Activated T-helper 1 cell treated with Interleukin-2 at 50 U/mL for 16 hours (primary cell): ENCODE results near the gene OBSCN.
"Not testable (repeated sequence)": the region's sequence is repeated elsewhere in the genome, so short reads cannot be mapped to it uniquely, and the experiment has no call there.

Source experiments
- DNase-seq: peaks from one replicate; pipeline ENCODE4 v3.0.0-alpha.2; 2020; ENCODE audit warnings: low read depth

The OBSCN gene

DNA sequence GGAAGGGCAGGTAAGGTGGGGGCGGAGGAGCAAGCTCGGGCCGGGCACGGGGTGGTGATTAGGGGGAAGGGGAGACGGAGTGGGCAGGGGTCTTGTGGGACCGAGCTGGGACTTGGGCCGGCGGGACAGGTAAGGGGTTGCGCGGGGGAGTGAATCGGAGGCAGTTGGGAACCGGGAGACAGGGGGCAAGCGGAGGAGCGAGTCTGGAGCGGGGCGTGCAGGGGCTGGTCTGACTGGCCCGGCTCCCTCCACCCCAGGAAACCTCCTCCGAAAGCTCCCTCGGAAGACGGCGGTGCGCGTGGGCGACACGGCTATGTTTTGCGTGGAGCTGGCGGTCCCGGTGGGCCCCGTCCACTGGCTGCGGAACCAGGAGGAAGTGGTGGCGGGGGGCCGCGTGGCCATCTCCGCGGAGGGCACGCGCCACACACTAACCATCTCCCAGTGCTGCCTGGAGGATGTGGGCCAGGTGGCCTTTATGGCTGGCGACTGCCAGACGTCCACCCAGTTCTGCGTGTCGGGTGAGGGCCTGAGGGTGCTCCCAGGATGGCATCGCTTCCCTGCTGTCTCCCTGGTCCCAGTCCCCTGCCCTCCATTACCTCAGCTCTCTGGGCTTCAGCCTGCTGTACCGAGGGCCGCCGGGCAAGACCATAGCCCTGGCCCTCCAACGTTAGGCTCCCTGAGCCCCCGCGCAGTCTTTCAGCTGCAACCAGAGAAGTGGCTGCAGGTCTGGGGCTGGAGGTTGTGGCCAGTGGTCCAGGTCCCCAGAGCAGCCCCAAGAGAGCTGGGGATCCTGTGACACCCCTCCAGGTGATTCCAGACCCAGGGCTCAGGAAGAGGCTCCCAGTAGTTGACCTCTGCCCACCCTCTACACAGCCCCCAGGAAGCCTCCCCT is 6.3 kb downstream of the OBSCN start:
- DNase-seq = no peak

DNA sequence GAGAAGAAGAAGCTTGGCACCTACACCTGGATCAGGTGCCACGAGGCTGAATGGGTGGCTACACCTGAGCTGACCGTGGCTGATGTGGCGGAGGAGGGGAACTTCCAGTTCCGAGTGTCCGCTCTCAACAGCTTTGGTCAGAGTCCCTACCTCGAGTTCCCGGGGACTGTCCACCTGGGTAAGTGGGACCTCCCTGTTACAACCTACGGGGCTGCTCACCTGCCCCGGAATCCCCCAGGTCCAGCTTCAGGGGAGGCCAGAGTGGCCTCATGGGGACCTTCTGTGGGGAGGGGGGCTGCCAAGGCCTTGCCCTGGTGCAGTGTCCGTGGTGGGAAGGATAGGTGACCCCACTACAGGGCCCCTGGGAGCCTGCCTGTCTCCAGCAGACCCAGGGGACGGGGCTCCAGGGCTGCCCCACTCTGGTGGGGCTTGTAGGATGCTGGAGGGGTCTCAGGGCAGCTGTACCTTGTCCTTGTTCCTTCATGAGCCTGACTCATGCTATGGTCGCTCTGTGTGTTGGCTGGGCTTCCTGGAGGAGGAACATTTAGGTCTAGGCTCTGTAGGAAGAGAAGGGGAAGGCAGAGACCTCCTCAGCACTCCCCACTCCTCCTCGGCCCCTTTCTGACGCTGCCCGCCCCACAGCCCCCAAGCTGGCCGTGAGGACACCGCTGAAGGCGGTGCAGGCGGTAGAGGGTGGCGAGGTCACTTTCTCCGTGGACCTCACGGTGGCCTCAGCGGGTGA is 7.2 kb downstream of the OBSCN start:
- DNase-seq = no peak

- no peak for DNase-seq
These were observed 7.8 kb downstream of the OBSCN start for GRCh38 chr1:228215663-228216116.

DNA sequence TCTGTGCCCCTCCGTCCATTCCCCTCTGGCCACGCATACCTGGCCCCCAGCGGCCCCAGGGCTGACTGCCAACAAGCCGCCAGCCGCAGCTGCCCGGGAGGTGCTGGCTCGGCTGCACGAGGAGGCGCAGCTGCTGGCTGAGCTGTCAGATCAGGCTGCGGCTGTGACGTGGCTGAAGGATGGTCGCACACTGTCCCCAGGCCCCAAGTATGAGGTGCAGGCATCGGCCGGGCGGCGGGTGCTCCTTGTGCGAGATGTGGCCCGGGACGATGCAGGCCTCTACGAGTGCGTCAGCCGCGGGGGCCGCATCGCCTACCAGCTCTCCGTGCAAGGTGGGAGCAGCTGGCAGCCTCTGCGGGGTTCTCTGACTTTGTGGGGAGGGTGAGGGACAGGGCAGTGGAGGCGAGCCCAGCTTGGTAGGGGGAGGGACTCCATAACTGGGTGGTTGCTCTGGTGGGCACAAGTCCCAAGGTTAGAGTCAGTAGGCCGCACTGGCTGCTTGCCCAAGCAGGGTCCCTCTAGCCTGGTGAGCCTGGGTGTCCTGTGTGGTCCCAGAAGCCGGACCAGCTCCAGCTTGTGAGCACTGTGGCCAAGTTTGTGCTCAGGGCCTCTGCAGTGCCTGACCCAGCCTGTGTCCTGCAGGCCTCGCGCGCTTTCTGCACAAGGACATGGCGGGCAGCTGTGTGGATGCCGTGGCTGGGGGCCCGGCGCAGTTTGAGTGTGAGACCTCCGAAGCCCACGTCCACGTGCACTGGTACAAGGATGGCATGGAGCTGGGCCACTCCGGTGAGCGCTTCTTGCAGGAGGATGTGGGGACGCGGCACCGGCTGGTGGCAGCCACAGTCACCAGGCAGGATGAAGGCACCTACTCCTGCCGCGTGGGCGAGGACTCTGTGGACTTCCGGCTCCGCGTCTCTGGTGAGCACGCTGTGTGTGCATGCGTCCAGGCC is 8.8 kb downstream of the OBSCN start:
- no peak for DNase-seq

DNA sequence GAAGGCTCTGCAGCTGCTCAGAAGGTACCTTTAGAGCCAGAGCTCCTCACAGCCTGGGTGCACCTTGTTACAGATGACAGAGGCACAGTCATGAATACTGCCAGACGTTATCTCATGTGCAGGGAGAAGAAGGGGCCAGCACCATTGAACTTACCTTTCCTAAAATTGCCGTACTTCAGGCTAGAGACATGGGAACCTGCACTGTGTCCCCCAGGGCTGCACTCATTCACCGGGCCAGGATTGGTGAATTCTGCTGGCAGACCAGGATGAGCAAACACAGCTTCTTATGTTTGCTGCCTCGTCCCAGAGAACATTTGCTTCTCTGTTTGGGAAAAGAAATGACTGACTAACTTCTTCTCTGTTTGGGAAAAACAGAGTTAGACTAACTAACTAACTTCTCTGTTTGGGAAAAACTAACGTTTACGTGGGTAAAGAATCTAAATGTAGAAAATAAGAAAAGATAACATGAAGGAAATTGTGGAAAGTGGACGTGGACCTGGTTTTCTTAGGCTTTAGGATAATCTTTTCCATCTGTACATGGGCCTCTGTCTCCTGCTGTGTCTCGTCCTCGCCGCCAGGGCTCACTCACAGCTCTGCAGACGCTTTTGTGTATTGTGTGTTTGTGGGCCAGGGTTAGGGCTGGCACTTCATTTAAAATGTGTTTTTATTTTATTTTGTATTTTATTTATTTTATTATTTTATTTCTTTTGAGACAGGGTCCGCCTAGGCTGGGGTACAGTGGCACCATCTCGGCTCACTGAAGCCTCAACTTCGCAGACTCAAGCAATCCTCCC is 9.9 kb downstream of the OBSCN start:
- no peak for DNase-seq

- DNase-seq = no peak
These were observed 10.8 kb downstream of the OBSCN start for GRCh38 chr1:228218513-228219244.

DNA sequence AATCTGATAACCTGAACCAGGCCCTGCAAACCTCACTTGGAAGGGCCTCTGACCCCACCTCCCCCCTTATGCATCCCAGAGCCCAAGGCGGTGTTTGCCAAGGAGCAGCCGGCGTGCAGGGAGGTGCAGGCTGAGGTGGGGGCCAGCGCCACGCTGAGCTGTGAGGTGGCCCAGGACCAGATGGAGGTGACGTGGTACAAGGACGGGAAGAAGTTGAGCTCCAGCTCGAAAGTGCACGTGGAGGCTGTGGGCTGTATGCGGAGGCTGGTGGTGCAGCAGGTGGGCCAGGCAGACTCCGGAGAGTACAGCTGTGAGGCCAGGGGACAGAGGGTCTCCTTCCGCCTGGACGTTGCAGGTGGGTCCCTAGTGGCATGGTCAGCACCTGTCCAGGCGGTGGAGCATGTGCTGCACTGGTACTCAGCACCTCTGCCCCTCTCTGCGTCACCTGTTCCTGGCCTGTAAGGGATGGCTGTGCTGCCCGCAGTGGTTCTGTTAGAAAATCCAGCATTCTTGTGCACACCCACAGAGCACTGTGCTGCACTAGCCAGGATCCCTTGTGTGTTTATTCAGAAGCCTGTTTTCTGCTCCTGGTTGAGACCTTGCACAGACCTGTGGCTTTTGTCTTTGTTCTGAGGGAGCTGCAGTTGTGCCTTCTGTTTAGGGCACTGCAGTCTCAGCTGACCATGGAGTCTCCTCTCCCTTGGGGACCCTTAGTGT is 11.6 kb downstream of the OBSCN start:
- DNase-seq = no peak

DNA sequence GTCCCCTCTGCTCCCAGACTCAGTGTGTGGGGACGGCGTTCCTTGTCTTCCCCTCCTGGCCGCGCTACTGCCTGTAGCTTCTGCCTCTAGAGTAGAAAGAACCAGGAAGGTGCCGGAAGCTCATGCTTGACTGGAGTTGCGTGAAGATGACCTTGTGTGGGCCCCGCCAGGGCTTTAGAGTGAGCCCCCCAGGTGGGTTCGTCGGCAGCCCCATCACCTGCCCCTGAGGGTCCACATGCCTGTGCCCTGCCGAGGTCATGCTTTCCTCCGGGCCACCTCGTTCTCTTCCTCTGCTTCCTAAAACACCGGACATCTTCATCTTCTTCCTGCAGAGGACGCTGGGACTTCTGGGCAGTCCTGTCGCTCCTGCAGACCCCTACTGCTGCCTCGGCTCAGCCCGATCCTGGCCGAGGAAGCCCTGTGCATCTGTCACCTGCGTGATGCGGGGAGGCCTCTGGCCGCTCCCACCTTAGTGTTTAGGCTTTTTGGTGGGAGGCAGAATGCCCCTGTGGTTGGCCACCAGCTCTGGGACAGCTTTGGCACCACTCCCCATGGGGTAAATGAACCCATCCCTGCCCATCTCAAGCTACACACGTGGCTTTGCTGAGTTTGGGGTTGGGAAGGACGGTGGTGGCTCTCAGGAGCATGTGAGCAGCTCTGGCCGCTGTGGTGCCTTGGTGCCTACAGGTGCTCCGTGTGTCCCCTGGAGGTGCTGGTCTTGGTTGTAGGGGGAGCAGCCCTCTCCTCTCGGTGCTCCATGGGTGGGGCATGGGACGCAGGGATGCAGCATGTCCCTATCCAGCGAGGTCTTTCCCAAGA is 12.3 kb downstream of the OBSCN start:
- DNase-seq = no peak

DNA sequence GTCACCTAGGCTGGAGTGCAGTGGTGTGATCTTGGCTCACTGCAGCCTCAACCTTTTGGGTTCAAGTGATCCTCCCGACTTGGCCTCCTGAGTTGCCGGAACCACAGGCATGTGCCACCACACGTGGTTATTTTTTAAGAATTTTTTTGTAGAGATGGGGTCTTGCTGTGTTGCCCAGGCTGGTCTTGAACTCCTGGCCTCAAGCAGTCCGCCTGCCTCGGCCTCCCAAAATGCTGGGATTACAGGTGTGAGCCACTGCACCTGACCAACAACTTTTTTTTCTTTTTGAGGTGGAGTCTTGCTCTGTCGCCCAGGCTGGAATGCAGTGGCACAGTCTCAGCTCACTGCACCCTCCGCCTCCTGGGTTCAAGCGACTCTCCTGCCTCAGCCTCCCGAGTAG is 13.3 kb downstream of the OBSCN start:
- not testable (repeated sequence) for DNase-seq

DNA sequence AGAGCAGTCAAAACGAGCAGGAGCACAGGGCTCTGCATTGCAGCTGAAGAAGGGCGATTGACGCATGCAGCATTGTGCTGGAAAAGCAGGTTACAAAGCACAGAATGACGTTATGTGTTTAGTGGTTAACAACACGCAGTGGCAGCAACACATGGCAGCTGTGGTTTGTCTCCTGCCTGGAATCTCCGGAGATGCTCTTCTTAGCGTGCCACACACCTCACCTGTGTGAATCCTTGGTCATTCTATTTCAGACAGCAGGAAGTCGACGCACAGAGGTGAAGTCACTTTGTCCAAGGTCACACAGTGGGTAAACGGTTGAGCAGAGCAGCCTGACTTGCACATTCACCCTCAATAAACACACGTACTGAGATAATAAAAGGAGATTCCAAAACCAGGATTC is 14.7 kb downstream of the OBSCN start:
- no peak for DNase-seq

DNA sequence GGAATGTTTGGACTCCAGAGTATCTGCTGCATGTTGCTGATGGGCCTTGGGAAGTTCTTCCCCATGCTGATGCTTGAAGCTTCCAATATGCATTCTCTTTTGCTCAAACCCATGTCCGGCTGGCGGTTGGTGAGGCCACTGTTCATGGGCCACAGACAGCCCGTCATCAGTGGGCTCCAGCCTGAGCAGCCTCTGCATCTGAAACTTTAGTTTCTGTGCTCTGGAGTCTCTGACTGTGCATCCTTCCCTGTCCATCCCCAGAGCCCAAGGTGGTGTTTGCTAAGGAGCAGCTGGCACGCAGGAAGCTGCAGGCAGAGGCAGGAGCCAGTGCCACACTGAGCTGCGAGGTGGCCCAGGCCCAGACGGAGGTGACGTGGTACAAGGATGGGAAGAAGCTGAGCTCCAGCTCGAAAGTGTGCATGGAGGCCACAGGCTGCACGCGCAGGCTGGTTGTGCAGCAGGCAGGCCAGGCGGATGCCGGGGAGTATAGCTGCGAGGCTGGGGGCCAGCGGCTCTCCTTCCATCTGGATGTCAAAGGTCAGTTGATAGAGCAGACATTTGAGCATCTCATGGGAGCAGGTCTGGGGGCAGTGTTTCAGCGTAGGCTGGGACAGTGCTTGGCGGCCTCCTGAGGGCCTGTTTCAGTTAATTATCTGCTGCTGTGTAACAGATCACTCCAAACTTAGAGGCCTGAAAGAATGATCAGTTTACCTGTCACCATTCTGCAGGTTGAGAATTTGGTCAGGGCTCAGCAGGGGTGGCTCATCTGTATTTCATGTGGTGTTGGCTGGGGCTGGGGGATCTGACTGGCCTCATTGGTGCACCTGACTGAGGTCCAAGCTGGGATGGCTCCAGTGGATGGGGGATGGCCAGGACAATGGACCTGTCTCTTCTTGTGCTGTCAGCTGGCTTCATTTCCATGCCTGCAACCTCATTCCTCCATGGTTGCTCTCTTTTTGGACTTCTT is 16.6 kb downstream of the OBSCN start:
- no peak for DNase-seq

DNA sequence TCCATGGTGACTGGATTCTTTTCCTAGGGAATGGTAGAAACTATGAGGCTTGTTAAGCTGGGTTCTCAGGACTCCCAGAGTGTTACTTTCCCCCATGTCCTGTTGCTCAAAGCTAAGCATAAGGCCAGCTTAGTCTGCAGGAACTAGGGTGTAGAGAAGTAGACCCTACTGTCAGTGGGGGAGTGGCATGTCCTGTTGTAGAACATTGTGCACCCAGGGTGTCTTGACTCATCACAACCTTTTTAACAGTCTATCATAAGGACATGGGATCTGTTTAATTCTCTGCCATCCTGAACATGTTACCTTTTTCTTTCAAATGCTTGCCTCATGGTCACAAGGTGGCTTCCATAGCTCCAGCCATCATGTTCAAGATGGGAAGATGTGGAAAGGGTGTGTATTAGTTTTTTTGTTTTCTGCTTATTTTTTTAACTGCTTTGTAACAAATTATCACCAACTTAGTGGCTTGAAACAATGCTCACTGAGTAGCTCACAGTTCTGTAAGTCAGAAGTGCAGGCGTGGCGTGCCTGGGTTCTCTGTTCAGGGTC is 17.4 kb downstream of the OBSCN start:
- no peak for DNase-seq

- DNase-seq = no peak
These were observed 17.9 kb downstream of the OBSCN start for GRCh38 chr1:228225740-228226139.

GRCh38 chr1:228226141-228226874 is 18.5 kb downstream of the OBSCN start:
- DNase-seq = no peak

GRCh38 chr1:228226956-228227791 is 19.3 kb downstream of the OBSCN start:
- DNase-seq = no peak

- not testable (repeated sequence) for DNase-seq
These were observed 20.3 kb downstream of the OBSCN start for GRCh38 chr1:228228147-228228546.
